Breast epithelium (tissue), 4 donors: Measurements from ENCODE around the gene ELANE. TPM values are rescaled to one million over a fixed set of nuclear protein-coding genes. Genes with fewer than 3 reads are reported as not detected.
A peak's percentile ranks its signal among the peaks of the same experiment; 100 is the strongest.

Experiments used
- DNase-seq, 2 donors: peaks; one replicate each; pipeline ENCODE4 v3.0.0-alpha.2; 2019; ENCODE audit warnings: low spot score in 2 of 2
- H3K27ac ChIP-seq, 2 donors: fragments of 200-600 bp; sonication (generic) in 1 of 2; one replicate each; pipeline ENCODE4 v1.5.1; 2016 to 2019; ENCODE audit warnings: mild to moderate bottlenecking in 1 of 2
- H3K27me3 ChIP-seq, 2 donors: fragments of 200-600 bp; sonication (generic) in 1 of 2; one replicate each; pipeline versions ENCODE4 v1.5.1 to v1.6.0; 2017 to 2019; ENCODE audit warnings: control low read depth in 1 of 2, mild to moderate bottlenecking in 1 of 2
- H3K36me3 ChIP-seq: fragments of 200-600 bp; one replicate; pipeline ENCODE4 v1.5.1; 2019
- H3K4me1 ChIP-seq, 2 donors: fragments of 200-600 bp; sonication (generic); one replicate each; pipeline ENCODE4 v1.5.1; 2016 to 2019; ENCODE audit warnings: control low read depth in 1 of 2
- H3K4me3 ChIP-seq, 3 donors: fragments of 200-600 bp; sonication (generic); 1 replicate in 2 of 3; 2 replicates in 1 of 3; pipeline ENCODE4 v1.5.1; 2016 to 2019; ENCODE audit warnings: mild to moderate bottlenecking in 3 of 3, moderate library complexity in 2 of 3
- H3K9me3 ChIP-seq, 2 donors: fragments of 200-600 bp; sonication (generic) in 1 of 2; one replicate each; pipeline ENCODE4 v1.5.1; 2016 to 2019; ENCODE audit warnings: control low read depth in 1 of 2
- POLR2A ChIP-seq: fragments of 450-650 bp; IDR thresholded peaks from one replicate; pipeline ENCODE4 v1.6.1; 2016; ENCODE audit warnings: antibody characterized with exemption, mild to moderate bottlenecking, moderate library complexity
- POLR2AphosphoS5 ChIP-seq, 3 donors: sonication (generic); formaldehyde crosslinking; IDR thresholded peaks; one replicate each; pipeline ENCODE4 v1.6.1; 2017; ENCODE audit warnings: antibody characterized with exemption in 3 of 3
- intact Hi-C: fragments of 100-400 bp; cut with DNase I; formaldehyde crosslinking; loops from one replicate; pipeline ENCODE4 v1.15.1; 2023; ENCODE audit warnings: low total_unique reads
- total RNA-seq, 3 donors: library from RNA; depleted of rRNA; stranded (reverse); fragments of >200 nt; gene quantifications; one replicate each; pipeline ENCODE4 v1.1.0, GENCODE V29; 2016
- TF ChIP-seq, protein P1 (sequence below), 3 donors: fragments of 450-650 bp; IDR thresholded peaks; one replicate each; pipeline ENCODE4 v1.5.1; 2016 to 2017; ENCODE audit warnings: antibody characterized with exemption in 3 of 3, mild to moderate bottlenecking in 3 of 3, moderate library complexity in 3 of 3

The ELANE gene
- total RNA-seq, 3 donors from 2014 or later, result 0.98 to 5.0 (median 1.0) TPM

DNA sequence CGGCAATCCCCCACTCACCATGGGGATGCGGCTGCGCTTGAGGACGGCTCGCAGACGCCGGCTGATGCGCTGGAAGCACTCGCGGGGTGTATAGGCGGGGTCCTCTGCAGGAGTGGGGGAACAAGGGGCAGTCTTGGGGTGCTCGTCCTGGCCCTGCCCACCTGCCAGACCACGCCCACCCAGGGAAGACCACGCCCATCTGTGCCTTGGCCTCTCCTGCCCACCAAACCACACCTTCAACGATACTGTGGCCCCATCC is 47.9 kb downstream of the ELANE start:
- Histone ChIP-seq H3K4me1 (no peaks in the 10 kb centered on the region), H3K4me3 (no peak overlapping the region), H3K27ac (peak overlapping the region in 1 of 2 donors; percentile 12), H3K36me3 (no peaks in the 10 kb centered on the region), H3K27me3 (no peaks in the 10 kb centered on the region), H3K9me3 (no peaks in the 10 kb centered on the region)
- intact Hi-C loops, result no loop called here
- TF ChIP-seq POLR2A, result no peak
- TF ChIP-seq, protein P1, sequence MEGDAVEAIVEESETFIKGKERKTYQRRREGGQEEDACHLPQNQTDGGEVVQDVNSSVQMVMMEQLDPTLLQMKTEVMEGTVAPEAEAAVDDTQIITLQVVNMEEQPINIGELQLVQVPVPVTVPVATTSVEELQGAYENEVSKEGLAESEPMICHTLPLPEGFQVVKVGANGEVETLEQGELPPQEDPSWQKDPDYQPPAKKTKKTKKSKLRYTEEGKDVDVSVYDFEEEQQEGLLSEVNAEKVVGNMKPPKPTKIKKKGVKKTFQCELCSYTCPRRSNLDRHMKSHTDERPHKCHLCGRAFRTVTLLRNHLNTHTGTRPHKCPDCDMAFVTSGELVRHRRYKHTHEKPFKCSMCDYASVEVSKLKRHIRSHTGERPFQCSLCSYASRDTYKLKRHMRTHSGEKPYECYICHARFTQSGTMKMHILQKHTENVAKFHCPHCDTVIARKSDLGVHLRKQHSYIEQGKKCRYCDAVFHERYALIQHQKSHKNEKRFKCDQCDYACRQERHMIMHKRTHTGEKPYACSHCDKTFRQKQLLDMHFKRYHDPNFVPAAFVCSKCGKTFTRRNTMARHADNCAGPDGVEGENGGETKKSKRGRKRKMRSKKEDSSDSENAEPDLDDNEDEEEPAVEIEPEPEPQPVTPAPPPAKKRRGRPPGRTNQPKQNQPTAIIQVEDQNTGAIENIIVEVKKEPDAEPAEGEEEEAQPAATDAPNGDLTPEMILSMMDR (IDR thresholded peaks at IDR 0.05), result no peak
- DNase-seq, result no peak

DNA sequence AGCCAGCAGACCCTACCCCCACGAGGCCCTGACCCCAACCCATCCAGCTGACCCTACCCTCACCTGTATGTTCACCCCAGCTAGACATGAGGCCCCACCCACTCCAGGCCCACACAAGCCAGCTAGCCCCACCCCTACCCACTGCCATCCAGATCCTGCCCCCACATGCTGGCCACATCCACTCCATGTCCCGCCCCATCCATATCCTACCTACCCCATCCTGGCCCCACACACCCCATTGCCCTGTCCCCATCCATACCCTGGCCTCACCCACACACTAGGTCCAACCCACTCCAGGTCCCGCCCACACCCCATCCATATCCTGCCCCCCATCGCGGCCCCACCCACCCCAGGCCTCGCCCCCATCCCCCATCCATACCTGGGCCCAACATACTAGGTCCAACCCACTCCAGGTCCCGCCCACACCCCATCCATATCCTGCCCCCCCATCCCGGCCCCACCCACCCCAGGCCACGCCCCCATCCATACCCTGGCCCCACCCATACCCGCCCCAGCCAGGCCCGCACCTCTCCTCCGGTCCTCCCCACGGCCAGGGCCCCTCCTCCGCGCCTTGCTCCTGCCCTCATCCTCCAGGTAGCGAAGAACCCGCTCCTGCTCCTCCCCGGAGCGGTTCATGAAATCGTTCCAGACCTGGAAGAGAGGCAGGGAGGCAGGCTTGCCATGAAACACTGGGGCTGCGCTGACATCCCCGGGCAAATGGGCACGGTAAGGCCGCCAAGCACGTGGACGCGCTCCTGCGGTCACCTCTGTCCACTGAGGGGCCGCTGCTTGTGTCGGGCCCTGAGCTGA is 48.4 kb downstream of the ELANE start:
- Histone ChIP-seq H3K9me3 (no peaks in the 10 kb centered on the region), H3K4me3 (no peak overlapping the region), H3K27ac (peak overlapping the region in 1 of 2 donors; percentile 12), H3K27me3 (no peaks in the 10 kb centered on the region), H3K36me3 (no peaks in the 10 kb centered on the region), H3K4me1 (no peaks in the 10 kb centered on the region)
- intact Hi-C loops, result no loop called here
- DNase-seq, result no peak
- TF ChIP-seq, protein P1 (IDR thresholded peaks at IDR 0.05), result no peak
- TF ChIP-seq POLR2AphosphoS5 (IDR thresholded peaks at IDR 0.05) (no peak), POLR2A (no peak)

DNA sequence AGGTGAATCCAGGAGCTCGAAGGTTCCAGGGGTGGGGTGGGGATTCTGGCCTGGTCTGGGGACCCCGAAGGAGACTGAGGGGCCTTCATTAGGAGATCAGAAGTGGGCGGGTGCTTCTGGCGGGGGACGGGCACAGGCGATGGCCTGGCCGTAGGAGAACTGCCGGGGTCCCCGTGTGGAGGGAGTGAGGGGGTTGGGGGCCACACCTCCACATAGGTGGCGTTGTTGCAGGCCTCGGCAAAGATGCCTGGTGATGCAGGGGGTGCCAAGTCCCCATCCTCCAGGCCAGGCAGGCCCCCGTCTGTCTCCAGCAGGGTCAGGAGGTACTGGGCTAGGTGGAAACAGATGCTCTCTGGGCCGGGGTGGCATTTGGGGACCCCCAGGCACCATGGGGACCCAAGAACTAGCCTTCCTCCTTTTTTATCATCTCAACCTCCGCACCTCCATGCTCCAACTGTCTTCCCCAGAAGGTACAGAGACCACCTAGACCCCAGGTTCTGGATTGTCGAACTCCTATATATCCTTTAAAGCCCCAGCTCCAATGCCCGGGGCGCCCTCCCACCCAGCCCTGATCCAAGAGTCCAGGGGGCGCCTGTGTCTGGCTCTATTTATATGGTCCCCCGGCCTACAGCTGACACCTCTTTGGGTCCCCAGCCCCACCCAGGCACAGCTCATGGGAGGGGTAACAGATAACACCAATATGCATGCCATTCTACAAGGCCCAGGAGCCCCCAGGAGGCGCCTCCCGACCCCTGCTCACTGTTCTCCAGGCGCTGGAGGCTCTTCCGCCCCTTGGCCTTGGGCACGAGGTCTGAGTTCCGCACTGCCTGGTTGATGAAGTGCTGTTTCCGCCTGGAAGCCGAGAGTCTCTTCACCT is 49.4 kb downstream of the ELANE start:
- intact Hi-C loops, result no loop called here
- H3K27ac ChIP-seq, result no peak overlapping the region
- no peaks in the 10 kb centered on the region for H3K27me3 ChIP-seq
- no peaks in the 10 kb centered on the region for H3K36me3 ChIP-seq
- H3K4me3 ChIP-seq, result no peak overlapping the region
- TF ChIP-seq, protein P1 (IDR thresholded peaks at IDR 0.05), result no peak
- no peak for TF ChIP-seq POLR2AphosphoS5 (IDR thresholded peaks at IDR 0.05)
- TF ChIP-seq POLR2A, result no peak
- no peaks in the 10 kb centered on the region for H3K4me1 ChIP-seq
- DNase-seq, result no peak
- H3K9me3 ChIP-seq, result no peaks in the 10 kb centered on the region

DNA sequence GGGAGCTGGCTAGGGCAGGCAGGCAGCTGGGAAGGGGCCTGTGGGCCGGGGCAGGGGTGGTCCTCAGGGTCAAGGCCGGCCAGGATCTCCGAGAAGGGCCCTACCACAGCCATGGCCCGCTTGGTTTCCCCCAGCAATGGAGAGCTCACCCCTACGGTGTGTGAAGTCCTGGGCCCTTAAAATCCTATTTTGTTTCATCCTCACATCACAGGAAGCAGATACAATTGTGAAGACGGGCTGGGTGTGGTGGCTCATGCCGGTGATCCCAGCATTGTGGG is 49.9 kb downstream of the ELANE start:
- no peak for DNase-seq
- TF ChIP-seq POLR2AphosphoS5 (IDR thresholded peaks at IDR 0.05) (no peak), POLR2A (no peak)
- TF ChIP-seq, protein P1 (IDR thresholded peaks at IDR 0.05), result no peak
- H3K4me1 ChIP-seq, result no peaks in the 10 kb centered on the region
- H3K27ac ChIP-seq, result no peak overlapping the region
- intact Hi-C loops, result no loop called here
- no peaks in the 10 kb centered on the region for H3K9me3 ChIP-seq
- no peaks in the 10 kb centered on the region for H3K36me3 ChIP-seq
- no peaks in the 10 kb centered on the region for H3K27me3 ChIP-seq
- H3K4me3 ChIP-seq, result no peak overlapping the region
